KMS-11 (cell line): ENCODE results near the gene NOLC1.

Experiments used
- H2AFZ ChIP-seq: fragments of 200-600 bp; sonication (generic); 2 replicates; pipeline ENCODE4 v1.6.1; 2016; ENCODE audit warnings: antibody characterized with exemption, mixed run types, low read depth
- H3K27ac ChIP-seq: fragments of 200-600 bp; sonication (generic); 2 replicates; pipeline ENCODE4 v1.6.1; 2016; ENCODE audit warnings: mild to moderate bottlenecking, mixed run types
- H3K27me3 ChIP-seq: fragments of 200-600 bp; sonication (generic); 2 replicates; pipeline ENCODE4 v1.6.1; 2017; ENCODE audit warnings: mild to moderate bottlenecking, low read depth, mixed run types, moderate library complexity; ENCODE audit not compliant: insufficient read depth
- H3K36me3 ChIP-seq: fragments of 200-600 bp; sonication (generic); 2 replicates; pipeline ENCODE4 v1.6.1; 2017; ENCODE audit warnings: mild to moderate bottlenecking, mixed run types; ENCODE audit not compliant: insufficient read depth
- H3K4me1 ChIP-seq: fragments of 200-600 bp; sonication (generic); 2 replicates; pipeline ENCODE4 v1.6.1; 2016; ENCODE audit warnings: mild to moderate bottlenecking, low read depth, mixed run types; ENCODE audit not compliant: poor library complexity, severe bottlenecking
- H3K4me2 ChIP-seq: fragments of 200-600 bp; sonication (generic); 2 replicates; pipeline ENCODE4 v1.7.0; 2016; ENCODE audit warnings: mild to moderate bottlenecking, mixed run types
- H3K4me3 ChIP-seq: fragments of 200-600 bp; sonication (generic); IDR thresholded peaks from 2 replicates; pipeline ENCODE4 v1.6.1; 2017; ENCODE audit warnings: low read depth, low read length, mixed read lengths; ENCODE audit not compliant: insufficient read depth
- H3K79me2 ChIP-seq: fragments of 200-600 bp; sonication (generic); 2 replicates; pipeline ENCODE4 v1.6.1; 2016; ENCODE audit warnings: low read depth, mixed run types; ENCODE audit not compliant: insufficient read depth
- H3K9ac ChIP-seq: fragments of 200-600 bp; sonication (generic); 2 replicates; pipeline ENCODE4 v1.6.1; 2016; ENCODE audit warnings: mild to moderate bottlenecking, mixed run types
- H4K20me1 ChIP-seq: fragments of 200-600 bp; sonication (generic); 2 replicates; pipeline ENCODE4 v1.6.1; 2016; ENCODE audit warnings: mild to moderate bottlenecking, mixed run types; ENCODE audit not compliant: insufficient read depth
- CTCF ChIP-seq: fragments of 200-600 bp; sonication (generic); conservative IDR thresholded peaks from 2 replicates; pipeline ENCODE4 v1.6.1; 2017; ENCODE audit warnings: low read depth, mild to moderate bottlenecking, antibody characterized with exemption, low read length, moderate library complexity, mixed read lengths

The NOLC1 gene

GRCh38 chr10:102121739-102122372 is 30.3 kb upstream of the NOLC1 start:
- Histone ChIP-seq H3K79me2 (peaks cover 25% of the 10 kb centered on the region), H3K9ac (no peak overlapping the region), H4K20me1 (no peaks in the 10 kb centered on the region), H3K36me3 (no peaks in the 10 kb centered on the region), H3K27me3 (no peaks in the 10 kb centered on the region), H3K27ac (no peak overlapping the region), H3K4me1 (peaks cover 23% of the 10 kb centered on the region), H3K4me2 (peak overlapping the region; percentile 77; the same call in 1 of the 2 replicates), H3K4me3 (no peak overlapping the region), H2AFZ (peak overlapping the region; percentile 77; the same call in 1 of the 2 replicates)
- TF ChIP-seq CTCF = no peak

GRCh38 chr10:102122450-102122849 is 29.7 kb upstream of the NOLC1 start:
- no peak overlapping the region for H3K4me3 ChIP-seq
- H3K27me3 ChIP-seq = no peaks in the 10 kb centered on the region
- no peaks in the 10 kb centered on the region for H4K20me1 ChIP-seq
- H3K27ac ChIP-seq = no peak overlapping the region
- no peak overlapping the region for H2AFZ ChIP-seq
- H3K4me2 ChIP-seq = no peak overlapping the region
- H3K36me3 ChIP-seq = no peaks in the 10 kb centered on the region
- peaks cover 19% of the 10 kb centered on the region for H3K4me1 ChIP-seq
- H3K79me2 ChIP-seq = peaks cover 21% of the 10 kb centered on the region; the same call in 1 of the 2 replicates
- TF ChIP-seq CTCF = no peak
- H3K9ac ChIP-seq = no peak overlapping the region

GRCh38 chr10:102123223-102123622 is 29.0 kb upstream of the NOLC1 start:
- Histone ChIP-seq H3K27ac (no peak overlapping the region), H3K4me3 (no peak overlapping the region), H3K36me3 (no peaks in the 10 kb centered on the region), H3K4me1 (peaks cover 18% of the 10 kb centered on the region), H3K4me2 (no peak overlapping the region), H3K27me3 (no peaks in the 10 kb centered on the region), H4K20me1 (no peaks in the 10 kb centered on the region), H3K79me2 (peaks cover 17% of the 10 kb centered on the region; the same call in 1 of the 2 replicates), H2AFZ (no peak overlapping the region), H3K9ac (no peak overlapping the region)
- no peak for TF ChIP-seq CTCF

- no peak for TF ChIP-seq CTCF
- Histone ChIP-seq H3K4me1 (peaks cover 30% of the 10 kb centered on the region), H3K4me3 (no peak overlapping the region), H3K36me3 (0 out of 2 replicates have a peak, but pooled peaks cover 7% of the 10 kb centered on the region), H3K27ac (peak overlapping the region; percentile 26; the same call in 1 of the 2 replicates), H3K4me2 (peak overlapping the region; percentile 40; the same call in 1 of the 2 replicates), H3K9ac (no peak overlapping the region), H4K20me1 (peaks cover 25% of the 10 kb centered on the region), H2AFZ (peak overlapping the region; percentile 70), H3K79me2 (peaks cover 37% of the 10 kb centered on the region), H3K27me3 (no peaks in the 10 kb centered on the region)
Measured at GRCh38 chr10:102131286-102132170, 20.7 kb upstream of the NOLC1 start.
